ENCODE results near the gene DHRS12. TPM values are rescaled to one million over a fixed set of nuclear protein-coding genes. Genes with fewer than 3 reads are reported as not detected.

DHRS12 gene
- total RNA-seq, 1 experiment from 2014 or later, result 5.9 TPM

DNA sequence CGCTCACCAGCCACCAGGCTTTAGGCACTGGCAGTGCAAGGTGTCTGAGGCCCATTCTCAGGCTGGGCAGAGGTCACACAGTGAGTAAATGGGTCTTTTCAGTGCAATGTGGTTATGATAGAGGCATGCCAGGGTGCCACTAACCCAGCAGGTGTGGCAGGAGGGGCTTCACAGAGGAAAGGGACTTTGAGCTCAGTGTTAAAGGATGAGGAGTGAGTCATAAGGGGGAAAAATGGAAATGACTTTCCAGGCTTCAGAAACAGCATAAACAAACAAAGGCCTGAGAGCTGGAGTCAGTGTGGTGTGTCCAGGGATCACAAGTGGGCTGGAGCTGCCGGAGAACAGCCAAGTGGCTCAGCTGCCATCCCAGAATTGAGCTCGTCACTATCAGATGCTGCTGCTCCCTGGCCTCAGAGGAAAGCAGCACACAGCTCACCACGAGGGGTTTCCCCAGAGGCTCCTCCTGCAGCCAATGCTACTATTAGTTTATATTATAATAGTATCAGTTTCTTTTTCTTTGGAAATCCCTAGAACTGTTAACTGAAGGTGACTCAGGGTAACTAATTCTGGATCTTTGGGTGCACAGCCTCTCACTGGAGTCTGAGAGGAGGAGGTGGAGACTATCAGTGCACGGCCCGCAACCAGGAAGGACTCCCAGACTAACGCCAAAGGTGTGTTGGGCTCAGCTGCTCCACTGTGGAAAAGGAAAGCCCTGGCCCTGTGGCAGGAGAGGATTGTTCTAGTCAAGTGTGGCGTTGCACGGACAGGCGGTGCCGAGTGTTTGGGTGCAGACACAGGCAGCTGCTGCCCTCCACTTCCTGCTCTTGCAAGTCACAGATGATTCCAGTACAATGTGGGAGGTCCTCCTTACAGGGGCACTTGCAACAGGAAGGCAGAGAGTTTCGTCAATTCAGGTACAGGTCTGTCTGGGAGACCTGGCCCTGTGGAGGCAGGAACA, 39.5 kb downstream of the DHRS12 start:
- no peak for DNase-seq (ENCODE audit: extremely low read depth, low read depth)

DNA sequence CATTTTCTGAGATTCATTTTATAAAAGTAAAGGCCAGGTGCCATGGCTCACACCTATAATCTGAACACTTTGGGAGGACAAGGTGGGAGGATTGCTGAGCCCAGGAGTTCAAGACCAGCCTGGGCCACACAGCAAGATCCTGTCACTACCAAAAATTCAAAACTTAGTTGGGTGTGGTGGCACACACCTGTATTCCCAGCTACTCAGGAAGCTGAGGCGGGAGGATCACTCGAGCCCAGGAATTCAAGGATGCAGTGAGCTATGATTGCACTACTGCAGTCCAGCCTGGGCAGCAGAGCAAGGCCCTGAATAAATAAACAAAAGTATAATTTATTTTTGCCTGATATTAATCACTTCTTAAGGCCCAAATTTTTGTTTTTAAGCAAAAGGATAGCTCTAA, 40.5 kb downstream of the DHRS12 start:
- no peak for DNase-seq (ENCODE audit: extremely low read depth, low read depth)

GRCh38 chr13:51761643-51762350, 42.2 kb downstream of the DHRS12 start:
- DNase-seq (ENCODE audit: extremely low read depth, low read depth), result no peak

- DNase-seq (ENCODE audit: extremely low read depth, low read depth), result no peak
Observed at GRCh38 chr13:51760592-51760991, 43.4 kb downstream of the DHRS12 start.

DNA sequence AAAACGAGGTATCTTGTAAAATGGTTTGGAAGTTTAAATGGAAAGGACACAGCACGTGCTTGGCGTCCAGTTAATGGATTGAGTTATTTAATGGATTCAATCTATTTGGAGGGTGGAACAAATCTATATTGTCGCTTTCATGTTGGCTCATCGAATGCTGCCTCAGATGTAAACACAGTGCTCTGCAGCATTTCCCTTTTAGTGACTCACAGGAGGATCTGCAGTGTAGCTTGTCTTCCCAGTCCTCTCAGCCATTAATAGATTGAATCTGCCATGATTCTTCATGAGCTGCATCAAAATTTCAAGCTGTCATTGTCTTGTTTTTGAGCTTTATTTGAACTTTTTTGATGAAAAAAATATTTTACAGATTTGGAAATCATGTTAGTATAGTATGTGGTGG, 44.7 kb downstream of the DHRS12 start:
- no peak for DNase-seq (ENCODE audit: extremely low read depth, low read depth)

GRCh38 chr13:51758691-51759090, 45.3 kb downstream of the DHRS12 start:
- DNase-seq (ENCODE audit: extremely low read depth, low read depth), result no peak

GRCh38 chr13:51756651-51757050, 47.3 kb downstream of the DHRS12 start:
- DNase-seq (ENCODE audit: extremely low read depth, low read depth), result no peak

GRCh38 chr13:51747438-51748434, 56.2 kb downstream of the DHRS12 start:
- DNase-seq (ENCODE audit: extremely low read depth, low read depth), result no peak

DNA sequence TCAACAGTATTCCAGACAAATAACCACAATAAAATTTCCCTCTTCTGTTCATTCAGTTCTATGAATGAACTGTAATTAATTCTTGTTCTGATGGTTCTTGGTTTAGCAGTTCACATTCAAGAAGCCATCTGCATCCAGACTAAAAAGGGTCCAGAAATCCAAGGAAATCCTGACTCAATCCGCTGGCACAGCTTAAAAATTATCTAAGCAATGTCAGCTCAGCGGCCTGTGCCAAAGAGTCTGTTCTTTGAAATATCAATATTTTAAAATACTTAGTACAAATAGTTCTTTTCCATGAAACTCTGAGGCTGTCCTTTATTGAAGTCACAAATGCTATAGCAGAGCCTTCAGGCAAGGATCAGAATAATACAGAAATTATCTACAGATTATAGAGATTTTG, 57.2 kb downstream of the DHRS12 start:
- DNase-seq (ENCODE audit: extremely low read depth, low read depth), result no peak

DNA sequence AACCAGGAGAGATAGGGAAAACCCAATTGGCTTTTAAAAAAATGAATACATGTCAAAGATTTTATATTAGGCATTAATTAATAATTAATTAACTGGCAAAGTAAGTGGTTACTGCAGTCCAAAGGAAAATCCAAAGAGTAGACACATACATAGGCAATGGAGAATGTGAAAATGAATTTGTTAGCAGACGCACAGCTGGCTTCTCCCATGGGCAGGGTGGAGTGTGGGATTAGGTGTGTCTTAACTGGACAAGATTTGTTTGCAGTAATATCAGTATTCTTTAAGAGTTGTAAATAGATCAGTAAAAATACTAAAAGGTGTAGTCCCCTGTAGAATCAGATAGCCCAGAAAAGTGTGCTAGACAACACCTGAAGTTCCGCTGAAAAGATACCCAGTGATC, 58.7 kb downstream of the DHRS12 start:
- no peak for DNase-seq (ENCODE audit: extremely low read depth, low read depth)

DNA sequence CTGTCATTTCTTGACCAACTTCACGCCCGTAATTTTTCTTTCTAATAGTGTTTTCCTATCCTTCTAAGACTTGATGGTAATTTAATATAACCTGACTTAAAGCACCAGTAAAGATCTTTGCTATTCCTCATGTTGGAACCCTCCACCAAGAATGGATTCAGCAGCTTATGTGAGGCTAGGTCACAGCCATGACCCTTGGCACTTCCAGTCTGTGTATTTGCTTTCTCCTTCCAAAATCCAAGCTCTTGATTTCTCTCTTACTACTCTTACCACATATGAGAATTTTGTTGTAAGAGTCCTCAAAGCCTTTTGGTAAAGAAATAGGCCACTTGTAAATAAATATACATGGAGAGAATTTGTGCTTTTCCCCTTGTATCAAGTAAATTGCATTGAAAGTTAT, 61.4 kb downstream of the DHRS12 start:
- DNase-seq (ENCODE audit: extremely low read depth, low read depth), result no peak

DNA sequence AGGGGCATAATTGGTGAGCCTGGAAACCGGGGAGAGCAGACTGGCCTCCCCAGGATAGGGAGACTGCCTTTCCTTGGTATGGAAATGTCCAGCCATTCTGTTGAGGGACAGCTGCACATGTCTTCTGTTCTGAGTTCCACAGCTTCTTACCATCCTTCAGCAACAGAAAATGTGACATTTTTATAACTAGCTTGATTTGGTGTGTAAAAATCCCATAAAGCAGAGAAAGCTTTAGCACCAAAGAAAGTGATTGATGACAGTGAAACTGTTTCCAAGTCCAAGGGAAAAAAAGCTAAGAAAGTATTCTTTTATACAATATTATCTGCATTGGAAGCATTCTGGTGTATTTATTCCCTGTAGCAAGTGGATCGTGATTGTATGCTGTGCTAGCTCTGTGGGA, 61.9 kb downstream of the DHRS12 start:
- no peak for DNase-seq (ENCODE audit: extremely low read depth, low read depth)

DNA sequence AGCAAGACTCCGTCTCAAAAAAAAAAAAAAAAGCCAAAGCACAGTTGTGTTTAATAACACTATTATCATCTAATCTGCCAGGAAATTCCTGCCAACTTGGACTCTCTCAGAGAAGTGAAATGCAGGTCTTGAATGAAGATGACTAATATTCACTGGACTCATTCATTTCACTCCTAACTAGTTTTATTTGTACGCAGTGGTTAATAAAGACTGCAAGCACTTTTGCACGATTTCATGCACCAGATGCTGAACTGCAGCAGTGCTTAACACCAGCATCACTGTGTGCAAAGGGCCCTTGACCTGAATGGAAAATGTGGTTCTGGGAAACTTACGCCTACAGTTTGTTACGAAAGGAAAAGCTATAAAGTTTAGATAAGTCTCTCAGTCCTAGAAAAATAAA, 63.3 kb downstream of the DHRS12 start:
- DNase-seq (ENCODE audit: extremely low read depth, low read depth), result no peak

DNA sequence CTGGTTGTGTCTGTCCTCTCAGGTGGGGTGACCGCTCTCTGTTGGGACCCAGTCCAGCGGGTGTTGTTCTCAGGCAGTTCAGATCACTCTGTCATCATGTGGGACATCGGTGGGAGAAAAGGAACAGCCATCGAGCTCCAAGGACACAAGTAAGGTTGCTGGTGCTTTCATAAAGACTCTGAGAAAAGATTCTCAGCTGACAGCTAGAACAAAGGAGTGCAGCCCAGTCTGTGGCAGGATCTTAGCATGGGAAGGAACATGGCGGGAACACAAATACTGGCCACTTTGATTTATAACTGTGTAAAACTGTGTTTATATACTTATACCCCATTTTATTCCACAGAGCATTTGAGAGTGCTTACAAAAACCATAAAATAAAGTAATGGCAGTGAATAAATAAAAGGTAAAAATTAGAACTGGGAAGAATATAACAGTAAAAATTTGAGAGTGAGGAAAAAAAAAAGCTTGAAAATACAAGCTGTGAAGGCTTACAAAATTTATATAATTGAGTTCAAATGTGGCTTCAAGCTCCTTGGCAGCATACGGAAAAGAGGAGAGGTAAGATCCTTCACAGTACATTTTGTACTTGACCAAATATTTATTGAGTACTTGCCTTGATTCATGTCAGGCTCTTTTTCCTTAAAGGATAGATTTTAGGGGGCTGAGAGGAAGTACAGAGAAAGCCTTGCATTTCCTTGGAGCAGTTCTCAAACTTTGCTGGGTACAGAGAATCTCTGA, 64.8 kb downstream of the DHRS12 start:
- no peak for DNase-seq (ENCODE audit: extremely low read depth, low read depth)

DNA sequence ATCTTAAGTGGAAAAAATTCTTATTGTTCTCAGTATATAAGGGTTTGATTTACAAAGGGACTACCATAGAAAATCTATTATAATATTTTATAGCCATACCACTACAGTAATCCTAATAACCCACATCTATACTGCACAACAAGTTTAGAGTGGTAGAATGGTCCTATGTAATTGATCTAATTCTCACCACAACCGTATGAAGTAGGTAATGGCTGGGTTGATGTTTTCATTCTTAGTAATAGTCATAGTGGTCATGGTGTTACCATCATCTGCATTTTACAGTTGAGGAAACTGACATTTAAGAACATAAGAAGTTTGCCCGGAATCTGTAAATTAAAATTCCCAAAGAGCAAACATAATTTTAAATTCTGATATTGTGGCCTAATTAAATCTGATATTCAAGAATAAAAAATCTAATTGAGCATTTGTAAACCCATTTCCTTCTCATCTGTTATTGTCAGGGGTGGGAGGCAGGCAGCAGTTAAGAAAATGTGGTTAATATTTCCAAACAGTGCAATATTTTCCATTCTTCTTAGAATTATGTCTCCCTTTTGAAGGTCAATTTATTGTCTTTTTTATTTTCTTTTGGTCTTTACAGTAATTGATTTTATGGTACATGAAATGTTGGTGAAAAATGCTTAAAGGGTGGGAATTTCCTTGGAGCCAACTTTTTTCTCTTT, 65.6 kb downstream of the DHRS12 start:
- DNase-seq (ENCODE audit: extremely low read depth, low read depth), result no peak

DNA sequence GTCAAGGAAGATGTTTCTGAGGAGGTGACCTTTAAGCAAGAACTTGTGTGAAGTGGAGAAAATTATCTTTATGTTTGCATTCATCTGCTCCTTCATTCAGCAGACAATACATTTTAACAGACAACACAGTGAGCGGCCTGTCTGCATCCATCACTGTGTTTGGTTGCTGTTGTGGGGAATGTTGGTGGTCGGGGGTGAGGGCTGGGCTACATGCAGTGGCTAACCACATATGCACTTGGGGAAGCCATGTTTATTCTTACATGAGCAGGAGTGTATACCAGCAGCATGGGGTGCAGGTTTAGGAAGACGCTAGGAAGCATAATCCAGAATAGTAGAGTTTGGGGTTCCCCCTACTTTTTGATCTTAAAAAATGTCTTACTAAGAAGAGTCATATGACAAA, 66.4 kb downstream of the DHRS12 start:
- DNase-seq (ENCODE audit: extremely low read depth, low read depth), result no peak

- no peak for DNase-seq (ENCODE audit: extremely low read depth, low read depth)
Observed at GRCh38 chr13:51734786-51735185, 69.2 kb downstream of the DHRS12 start.

DNA sequence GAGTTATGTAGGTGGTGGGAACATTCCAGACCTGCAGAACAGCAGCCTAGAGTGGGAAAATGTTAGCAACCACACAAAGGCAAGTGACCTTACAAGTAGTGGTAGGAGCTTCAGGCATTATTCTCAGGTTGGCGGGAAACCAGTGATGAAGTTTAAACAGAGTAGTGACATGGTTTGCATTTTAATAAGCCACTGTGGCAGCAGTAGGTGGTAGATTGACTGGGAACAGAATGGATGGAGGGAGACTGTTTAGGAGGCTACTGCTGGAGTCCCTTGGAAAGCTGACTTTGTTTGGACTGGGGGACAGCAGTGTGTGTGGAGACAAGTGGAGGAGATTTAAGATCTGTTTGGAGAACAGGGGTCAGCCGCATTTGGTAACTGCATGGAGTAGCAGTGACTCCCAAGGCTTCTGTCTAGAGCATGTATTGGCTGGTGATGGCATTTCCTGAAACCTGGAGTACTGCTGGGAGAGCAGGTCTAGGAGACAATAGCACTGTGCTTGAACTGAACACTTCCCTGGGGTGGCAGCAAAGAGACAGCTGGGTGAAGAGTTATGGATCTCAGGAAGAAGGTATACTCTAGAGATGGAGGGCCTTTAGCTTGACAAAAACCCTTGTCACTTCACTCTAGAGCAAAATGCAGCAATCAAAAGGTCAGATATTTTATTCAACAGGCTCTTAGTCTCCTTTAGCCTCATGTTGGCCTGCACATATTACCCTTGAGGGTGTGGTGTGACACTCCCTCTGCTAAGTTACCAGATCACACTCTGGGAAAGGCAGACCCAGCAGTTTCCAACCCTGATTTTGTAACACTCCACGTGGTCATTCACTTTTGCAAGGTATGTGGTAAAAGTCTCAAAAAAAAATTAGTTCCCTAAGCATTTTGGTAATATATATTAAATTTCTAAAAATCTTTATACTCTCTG, 70.3 kb downstream of the DHRS12 start:
- no peak for DNase-seq (ENCODE audit: extremely low read depth, low read depth)

Measured in NCI-H460 (cell line).